GM19025 (cell line): ENCODE measurements around the gene VIPR2.
"Not testable (repeated sequence)": the region's sequence is repeated elsewhere in the genome, so short reads cannot be mapped to it uniquely, and the experiment has no call there.

Experiments used
- ATAC-seq: cut with Tn5 transposase; IDR thresholded peaks from one replicate; pipeline ENCODE4 v1.9.1; 2021; ENCODE audit warnings: mild to moderate bottlenecking, low read depth, moderate library complexity; ENCODE audit not compliant: unreplicated experiment

The VIPR2 gene

DNA sequence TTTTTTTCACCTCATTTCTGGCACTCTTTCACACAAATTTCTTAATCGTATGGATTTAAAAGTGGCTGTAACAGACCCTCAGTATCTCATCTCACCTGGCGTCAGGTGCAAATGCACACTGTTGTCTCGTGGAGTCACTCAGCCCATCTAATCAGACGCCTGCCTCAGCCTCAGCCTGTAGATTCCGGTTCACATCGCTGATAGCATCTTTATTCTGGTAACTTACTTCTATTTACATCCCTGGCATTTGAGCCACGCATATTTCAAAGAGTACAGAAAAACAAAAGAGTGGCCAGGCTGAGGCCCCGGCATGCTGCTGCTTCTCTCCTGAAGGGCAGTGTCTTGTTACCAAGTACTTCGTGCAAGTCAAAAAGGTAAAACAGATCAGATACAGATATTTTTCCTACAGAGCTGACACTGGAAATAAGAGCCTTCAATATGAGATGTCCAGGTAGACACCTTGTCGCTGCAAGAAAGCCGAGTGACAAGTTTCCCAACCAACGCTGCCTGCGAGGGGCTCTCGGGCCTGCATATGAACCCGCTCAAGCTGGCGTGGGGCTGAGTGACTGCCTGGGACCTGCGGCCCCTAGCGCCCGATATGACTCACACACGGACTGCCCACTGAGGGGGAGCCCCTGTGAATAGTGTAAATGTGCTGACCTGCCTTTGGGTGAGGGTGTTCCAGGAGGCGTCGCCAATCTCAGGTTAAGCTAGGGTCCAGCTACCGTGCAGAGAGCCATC, 4.3 kb downstream of the VIPR2 start:
- no peak for ATAC-seq

DNA sequence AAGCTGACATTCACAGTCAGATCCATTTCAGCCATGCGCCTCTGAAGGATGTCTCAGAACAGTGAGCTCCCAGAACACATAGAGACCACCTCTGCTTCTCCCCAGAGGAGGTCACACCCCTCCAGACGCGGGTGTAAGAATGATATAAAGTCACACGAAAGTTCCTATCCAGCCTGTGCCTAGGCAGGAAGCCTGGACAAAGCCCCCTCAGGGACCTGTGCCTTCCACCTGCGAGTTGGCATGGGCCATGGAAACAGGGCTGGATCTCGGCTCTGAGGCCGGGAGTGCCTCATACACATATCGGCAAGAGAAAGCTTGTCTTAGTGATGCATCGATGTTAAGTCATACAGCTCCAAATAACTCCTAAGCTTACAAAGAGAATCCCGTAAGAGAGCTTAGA, 5.0 kb downstream of the VIPR2 start:
- ATAC-seq = no peak

- no peak for ATAC-seq
Measured at GRCh38 chr7:159139202-159139601, 5.5 kb downstream of the VIPR2 start.

- no peak for ATAC-seq
Measured at GRCh38 chr7:159138508-159138907, 6.2 kb downstream of the VIPR2 start.

- ATAC-seq = no peak
Measured at GRCh38 chr7:159137906-159138305, 6.8 kb downstream of the VIPR2 start.

DNA sequence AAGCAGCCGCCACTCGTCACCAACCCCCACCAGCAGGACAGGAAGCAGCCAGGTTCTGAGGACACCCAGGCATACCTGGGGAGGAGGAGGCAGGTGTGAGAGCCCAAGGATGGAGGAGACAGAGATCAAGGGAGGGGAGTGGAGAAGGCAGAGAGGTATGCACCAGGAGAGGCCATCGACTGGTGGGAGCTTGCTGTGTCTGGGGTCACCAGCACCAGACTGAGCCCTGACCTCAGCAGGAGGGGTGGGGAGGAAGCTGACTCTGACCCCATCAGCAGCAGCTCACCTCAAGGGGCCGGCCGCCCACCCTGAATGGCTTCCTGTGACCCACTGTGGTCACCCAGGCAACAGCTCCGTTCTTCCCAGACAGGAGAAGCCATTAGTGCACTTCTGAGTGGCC, 7.8 kb downstream of the VIPR2 start:
- no peak for ATAC-seq

DNA sequence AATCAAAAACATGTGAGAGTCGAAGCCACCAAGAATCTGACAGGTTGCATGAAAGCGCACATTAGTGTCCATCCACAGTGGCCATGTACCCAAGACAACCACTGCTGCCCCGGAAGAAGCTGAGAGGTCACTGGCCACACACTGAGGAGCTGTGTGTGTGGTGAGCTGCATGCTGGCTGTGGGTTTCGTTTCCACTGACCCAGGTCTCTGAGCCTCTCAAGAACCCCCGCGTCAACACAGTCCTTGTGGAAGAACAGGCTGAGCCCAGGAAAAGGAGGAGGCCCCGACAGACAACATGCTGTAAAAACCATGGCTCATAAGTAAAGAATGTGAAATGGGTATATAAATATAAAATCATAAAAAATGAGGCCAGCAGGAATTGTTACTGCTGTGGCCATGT, 8.2 kb downstream of the VIPR2 start:
- no peak for ATAC-seq

- ATAC-seq = no peak
Measured at GRCh38 chr7:159136013-159136412, 8.7 kb downstream of the VIPR2 start.

DNA sequence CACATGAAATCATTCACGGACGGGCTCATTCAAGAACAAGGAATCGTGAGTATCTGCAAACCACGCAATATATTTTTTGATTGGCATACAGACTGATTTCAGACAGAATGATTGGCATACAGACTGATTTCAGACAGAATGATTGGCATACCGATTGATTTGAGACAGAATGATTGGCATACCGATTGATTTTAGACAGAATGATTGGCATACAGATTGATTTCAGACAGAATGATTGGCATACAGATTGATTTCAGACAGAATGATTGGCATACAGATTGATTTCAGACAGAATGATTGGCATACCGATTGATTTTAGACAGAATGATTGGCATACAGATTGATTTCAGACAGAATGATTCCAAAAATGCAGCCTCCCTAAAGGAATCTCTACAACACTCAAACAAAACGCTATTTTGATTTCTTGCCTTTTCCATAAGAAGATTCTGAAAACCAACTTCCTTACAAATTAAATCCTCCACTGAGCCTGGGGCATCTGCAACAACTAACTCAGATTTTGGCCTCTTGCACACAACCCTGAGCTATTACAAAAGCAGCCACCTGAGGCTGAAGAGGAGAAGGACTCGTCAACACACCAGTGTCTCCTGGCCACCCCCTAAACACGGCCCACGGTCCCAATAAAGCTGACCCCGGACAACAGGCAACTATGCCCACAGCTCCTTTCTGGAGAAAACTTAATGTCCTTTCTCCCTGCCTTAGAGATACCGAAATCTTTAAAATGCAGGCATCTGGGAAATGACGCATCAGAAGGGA, 11.8 kb downstream of the VIPR2 start:
- ATAC-seq = not testable (repeated sequence)

- ATAC-seq = no peak
Measured at GRCh38 chr7:159130820-159131219, 13.8 kb downstream of the VIPR2 start.

DNA sequence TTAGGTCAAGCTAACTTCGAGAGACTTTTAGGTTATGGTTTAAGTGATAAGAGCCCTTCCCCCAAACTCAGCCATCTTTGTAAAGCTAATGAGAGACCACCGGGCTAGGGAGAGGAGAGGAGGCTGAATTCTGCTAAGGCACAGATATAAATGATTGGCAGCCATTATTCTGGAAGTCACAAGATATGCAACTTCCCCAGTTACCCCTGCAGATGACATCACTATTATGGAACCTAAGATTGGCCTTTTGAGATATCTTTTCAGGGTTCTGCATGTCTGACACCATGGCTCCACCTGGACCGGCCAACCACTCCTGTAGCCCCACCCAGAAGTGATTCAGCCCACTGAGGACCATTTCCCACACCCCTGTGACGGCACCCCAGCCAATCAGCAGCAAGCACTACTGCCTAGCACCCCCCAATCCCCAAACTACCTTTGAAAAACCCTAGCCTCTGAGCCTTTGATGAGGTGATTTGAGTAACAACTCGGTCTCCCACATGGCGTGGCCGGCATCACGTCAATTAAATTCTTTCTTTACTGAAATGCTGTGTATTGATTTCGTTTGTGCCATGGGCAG, 14.4 kb downstream of the VIPR2 start:
- no peak for ATAC-seq

GRCh38 chr7:159128767-159129166, 15.9 kb downstream of the VIPR2 start:
- no peak for ATAC-seq

DNA sequence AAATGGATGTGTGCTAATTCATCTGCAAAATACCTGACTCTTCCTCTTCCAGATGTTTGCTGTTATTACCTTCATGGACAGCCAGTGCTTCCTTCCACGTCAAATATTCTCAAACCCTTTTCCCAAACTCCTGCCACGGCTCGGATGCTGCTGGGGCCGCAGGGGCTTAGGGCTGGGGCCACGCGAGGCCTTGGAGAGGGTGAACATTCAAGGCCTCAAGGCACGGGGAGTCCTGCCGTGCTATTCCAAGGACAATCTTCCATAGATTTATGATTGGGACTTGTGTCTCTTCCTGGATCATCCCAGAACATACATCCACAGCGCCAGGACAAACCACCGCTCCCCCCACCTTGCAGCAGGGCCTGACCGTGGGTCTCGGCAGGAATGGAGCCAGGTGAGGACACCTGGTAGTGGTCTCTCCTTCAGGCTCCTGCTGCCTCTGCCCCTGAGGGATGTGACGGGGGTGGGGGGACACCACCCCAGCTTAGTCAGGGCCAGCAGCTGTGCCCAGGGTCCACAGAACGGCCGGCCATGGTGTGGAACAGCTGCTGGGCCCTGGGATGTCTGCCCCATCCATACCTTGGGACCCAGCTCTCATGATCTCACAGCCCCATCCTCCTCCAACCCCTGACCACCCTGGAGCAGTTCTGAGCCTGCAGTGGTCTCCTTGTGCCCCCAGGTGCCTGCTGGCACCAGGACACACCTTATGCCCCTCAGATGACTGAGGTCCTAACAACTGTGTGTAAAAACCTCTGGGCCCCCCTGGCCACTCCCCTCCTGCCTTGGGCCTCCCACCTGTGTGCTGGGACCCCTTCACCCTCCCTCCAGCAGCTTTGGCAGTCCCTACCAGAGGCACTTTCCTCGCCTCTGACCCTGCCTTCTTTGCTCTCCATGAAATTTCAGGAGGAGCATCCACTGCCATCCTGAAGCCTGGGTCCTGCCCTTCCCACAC, 16.7 kb downstream of the VIPR2 start:
- no peak for ATAC-seq

GRCh38 chr7:159126311-159127260, 18.1 kb downstream of the VIPR2 start:
- ATAC-seq = no peak

DNA sequence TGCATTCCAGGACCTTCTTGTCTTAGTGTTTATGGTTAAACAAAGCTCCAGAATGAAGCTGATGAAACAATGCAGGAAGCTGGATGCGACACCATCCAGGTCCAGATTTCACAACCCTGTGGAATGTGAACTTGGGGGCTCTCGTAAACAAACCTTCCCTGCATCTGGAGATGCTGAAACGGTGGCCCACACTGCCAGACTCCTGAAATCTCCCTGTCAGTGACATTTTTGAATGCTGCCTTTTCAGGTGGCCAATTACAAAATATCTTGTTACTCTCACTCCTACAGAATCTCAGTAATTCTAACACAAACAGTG, 18.8 kb downstream of the VIPR2 start:
- no peak for ATAC-seq

DNA sequence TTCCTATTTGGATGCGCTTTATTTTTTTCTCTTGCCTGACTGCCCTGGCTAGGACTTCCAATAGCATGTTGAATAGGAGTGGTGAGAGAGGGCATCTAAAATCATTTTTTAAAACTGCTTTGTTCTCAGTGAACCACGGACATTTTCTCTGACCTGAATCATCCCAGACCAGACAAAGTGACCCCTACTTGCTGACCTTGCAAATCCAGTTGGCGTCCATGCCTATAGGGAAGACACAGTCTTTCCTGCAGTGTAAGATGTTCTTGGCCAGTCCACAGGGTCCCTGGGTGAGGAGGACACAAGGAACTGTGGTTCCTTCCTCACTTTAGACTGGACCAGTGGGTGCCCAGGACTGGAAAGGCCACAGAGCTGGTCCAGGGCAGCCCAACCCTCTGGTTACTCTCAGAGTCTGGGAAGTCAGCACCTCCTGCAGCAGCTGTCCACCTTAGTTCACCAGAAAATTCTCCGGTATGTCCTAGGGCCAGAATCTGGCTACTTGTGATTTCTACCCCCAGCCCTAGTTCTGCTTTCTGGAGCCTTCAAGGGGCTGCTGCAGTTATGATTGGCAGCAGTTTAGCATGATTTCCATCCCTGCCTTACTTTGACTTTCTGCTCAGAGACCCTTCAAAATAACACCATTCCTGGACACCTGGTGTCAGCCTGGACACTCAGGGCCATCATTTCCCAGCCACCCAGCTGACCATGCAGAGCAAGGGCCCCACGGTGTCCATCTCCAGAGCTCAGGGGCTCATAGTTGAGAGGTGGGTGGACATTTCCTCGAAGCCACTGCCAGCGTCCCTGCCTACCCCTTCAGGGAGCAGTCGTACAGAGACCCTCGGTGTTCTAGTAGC, 19.3 kb downstream of the VIPR2 start:
- ATAC-seq = no peak

- ATAC-seq = not testable (repeated sequence)
Measured at GRCh38 chr7:159123793-159124192, 20.9 kb downstream of the VIPR2 start.

- not testable (repeated sequence) for ATAC-seq
Measured at GRCh38 chr7:159123294-159123693, 21.4 kb downstream of the VIPR2 start.

DNA sequence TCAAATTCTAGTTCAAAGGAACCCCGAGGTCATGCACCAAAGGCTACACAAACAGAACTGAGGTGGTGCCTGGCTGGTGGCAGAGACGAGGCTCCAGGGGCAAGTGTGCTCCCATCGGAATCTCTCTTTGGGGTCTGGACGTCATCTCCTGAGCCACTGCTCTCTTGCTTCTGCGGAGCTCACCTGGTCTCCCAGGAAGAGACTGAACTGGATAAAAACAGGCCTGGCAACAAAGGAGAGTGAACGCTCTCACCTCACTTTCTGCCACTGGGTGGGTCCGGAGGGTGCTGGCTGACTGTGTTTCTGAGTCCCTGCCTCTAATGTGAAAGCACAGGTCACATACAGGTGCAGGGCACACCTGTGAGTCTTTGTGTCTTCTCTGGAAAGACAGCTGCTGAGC, 22.4 kb downstream of the VIPR2 start:
- ATAC-seq = no peak
